GM23338 (cell line): ENCODE measurements around the gene PEX16.

Source experiments
- CREB1 ChIP-seq: fragments of 250-450 bp; sonication (Bioruptor Pico); IDR thresholded peaks from 2 replicates; pipeline ENCODE4 v1.5.0; 2020; ENCODE audit warnings: low read depth, mild to moderate bottlenecking, moderate library complexity
- ETS1 ChIP-seq: IDR thresholded peaks from 2 replicates; pipeline ENCODE4 v1.6.1; 2016; ENCODE audit warnings: antibody characterized with exemption
- EZH2 ChIP-seq: fragments of 200-600 bp; sonication (generic); IDR thresholded peaks from one replicate; pipeline ENCODE4 v1.8.0; 2017; ENCODE audit warnings: antibody characterized with exemption, mild to moderate bottlenecking, low read depth; ENCODE audit not compliant: unreplicated experiment
- EZH2phosphoT487 ChIP-seq: fragments of 200-600 bp; sonication (generic); IDR thresholded peaks from one replicate; pipeline ENCODE4 v1.8.1; 2018; ENCODE audit warnings: antibody characterized with exemption; ENCODE audit not compliant: unreplicated experiment
- JUNB ChIP-seq: IDR thresholded peaks from one replicate; pipeline ENCODE4 v1.6.1; 2016; ENCODE audit warnings: antibody characterized with exemption; ENCODE audit not compliant: unreplicated experiment
- NANOG ChIP-seq: IDR thresholded peaks from 2 replicates; pipeline ENCODE4 v1.6.1; 2016; ENCODE audit warnings: antibody characterized with exemption, borderline replicate concordance
- POLR2AphosphoS5 ChIP-seq: IDR thresholded peaks from 2 replicates; pipeline ENCODE4 v1.6.1; 2016; ENCODE audit warnings: antibody characterized with exemption, low read depth
- ZNF331 ChIP-seq: fragments of 250-450 bp; sonication (Bioruptor Pico); IDR thresholded peaks from 2 replicates; pipeline ENCODE4 v1.5.0; 2020; ENCODE audit warnings: low read depth, mild to moderate bottlenecking, moderate library complexity
- TF ChIP-seq, protein P1 (sequence below), 2 experiments: fragments of 200-600 bp in 1 of 2; sonication (generic) in 1 of 2; conservative IDR thresholded peaks; 2 replicates each; pipeline versions ENCODE4 v1.5.1 to v1.6.1; 2016 to 2017; ENCODE audit warnings: antibody characterized with exemption in 2 of 2, low read depth in 2 of 2, mild to moderate bottlenecking in 2 of 2, moderate library complexity in 1 of 2
- TF ChIP-seq, protein P2 (sequence below): IDR thresholded peaks from one replicate; pipeline ENCODE4 v1.6.1; 2018; ENCODE audit warnings: antibody characterized with exemption; ENCODE audit not compliant: unreplicated experiment
- TF ChIP-seq, protein P3 (sequence below): fragments of 250-450 bp; sonication (Bioruptor Pico); IDR thresholded peaks from 2 replicates; pipeline ENCODE4 v1.5.0; 2020; ENCODE audit warnings: mild to moderate bottlenecking, moderate library complexity

- TF ChIP-seq CREB1 (CRISPR knock-in tag) = no peak
- TF ChIP-seq POLR2AphosphoS5 = no peak
- TF ChIP-seq, protein P1, sequence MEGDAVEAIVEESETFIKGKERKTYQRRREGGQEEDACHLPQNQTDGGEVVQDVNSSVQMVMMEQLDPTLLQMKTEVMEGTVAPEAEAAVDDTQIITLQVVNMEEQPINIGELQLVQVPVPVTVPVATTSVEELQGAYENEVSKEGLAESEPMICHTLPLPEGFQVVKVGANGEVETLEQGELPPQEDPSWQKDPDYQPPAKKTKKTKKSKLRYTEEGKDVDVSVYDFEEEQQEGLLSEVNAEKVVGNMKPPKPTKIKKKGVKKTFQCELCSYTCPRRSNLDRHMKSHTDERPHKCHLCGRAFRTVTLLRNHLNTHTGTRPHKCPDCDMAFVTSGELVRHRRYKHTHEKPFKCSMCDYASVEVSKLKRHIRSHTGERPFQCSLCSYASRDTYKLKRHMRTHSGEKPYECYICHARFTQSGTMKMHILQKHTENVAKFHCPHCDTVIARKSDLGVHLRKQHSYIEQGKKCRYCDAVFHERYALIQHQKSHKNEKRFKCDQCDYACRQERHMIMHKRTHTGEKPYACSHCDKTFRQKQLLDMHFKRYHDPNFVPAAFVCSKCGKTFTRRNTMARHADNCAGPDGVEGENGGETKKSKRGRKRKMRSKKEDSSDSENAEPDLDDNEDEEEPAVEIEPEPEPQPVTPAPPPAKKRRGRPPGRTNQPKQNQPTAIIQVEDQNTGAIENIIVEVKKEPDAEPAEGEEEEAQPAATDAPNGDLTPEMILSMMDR (conservative IDR thresholded peaks at IDR 0.05; ENCODE audit: low read depth in 2 of 2) = no peak
- TF ChIP-seq JUNB = no peak
- TF ChIP-seq EZH2 = no peak
- TF ChIP-seq EZH2phosphoT487 = no peak
- TF ChIP-seq, protein P2, sequence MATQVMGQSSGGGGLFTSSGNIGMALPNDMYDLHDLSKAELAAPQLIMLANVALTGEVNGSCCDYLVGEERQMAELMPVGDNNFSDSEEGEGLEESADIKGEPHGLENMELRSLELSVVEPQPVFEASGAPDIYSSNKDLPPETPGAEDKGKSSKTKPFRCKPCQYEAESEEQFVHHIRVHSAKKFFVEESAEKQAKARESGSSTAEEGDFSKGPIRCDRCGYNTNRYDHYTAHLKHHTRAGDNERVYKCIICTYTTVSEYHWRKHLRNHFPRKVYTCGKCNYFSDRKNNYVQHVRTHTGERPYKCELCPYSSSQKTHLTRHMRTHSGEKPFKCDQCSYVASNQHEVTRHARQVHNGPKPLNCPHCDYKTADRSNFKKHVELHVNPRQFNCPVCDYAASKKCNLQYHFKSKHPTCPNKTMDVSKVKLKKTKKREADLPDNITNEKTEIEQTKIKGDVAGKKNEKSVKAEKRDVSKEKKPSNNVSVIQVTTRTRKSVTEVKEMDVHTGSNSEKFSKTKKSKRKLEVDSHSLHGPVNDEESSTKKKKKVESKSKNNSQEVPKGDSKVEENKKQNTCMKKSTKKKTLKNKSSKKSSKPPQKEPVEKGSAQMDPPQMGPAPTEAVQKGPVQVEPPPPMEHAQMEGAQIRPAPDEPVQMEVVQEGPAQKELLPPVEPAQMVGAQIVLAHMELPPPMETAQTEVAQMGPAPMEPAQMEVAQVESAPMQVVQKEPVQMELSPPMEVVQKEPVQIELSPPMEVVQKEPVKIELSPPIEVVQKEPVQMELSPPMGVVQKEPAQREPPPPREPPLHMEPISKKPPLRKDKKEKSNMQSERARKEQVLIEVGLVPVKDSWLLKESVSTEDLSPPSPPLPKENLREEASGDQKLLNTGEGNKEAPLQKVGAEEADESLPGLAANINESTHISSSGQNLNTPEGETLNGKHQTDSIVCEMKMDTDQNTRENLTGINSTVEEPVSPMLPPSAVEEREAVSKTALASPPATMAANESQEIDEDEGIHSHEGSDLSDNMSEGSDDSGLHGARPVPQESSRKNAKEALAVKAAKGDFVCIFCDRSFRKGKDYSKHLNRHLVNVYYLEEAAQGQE = no peak
- no peak for TF ChIP-seq ETS1
- no peak for TF ChIP-seq ZNF331 (CRISPR knock-in tag)
- no peak for TF ChIP-seq NANOG
- TF ChIP-seq, protein P3, sequence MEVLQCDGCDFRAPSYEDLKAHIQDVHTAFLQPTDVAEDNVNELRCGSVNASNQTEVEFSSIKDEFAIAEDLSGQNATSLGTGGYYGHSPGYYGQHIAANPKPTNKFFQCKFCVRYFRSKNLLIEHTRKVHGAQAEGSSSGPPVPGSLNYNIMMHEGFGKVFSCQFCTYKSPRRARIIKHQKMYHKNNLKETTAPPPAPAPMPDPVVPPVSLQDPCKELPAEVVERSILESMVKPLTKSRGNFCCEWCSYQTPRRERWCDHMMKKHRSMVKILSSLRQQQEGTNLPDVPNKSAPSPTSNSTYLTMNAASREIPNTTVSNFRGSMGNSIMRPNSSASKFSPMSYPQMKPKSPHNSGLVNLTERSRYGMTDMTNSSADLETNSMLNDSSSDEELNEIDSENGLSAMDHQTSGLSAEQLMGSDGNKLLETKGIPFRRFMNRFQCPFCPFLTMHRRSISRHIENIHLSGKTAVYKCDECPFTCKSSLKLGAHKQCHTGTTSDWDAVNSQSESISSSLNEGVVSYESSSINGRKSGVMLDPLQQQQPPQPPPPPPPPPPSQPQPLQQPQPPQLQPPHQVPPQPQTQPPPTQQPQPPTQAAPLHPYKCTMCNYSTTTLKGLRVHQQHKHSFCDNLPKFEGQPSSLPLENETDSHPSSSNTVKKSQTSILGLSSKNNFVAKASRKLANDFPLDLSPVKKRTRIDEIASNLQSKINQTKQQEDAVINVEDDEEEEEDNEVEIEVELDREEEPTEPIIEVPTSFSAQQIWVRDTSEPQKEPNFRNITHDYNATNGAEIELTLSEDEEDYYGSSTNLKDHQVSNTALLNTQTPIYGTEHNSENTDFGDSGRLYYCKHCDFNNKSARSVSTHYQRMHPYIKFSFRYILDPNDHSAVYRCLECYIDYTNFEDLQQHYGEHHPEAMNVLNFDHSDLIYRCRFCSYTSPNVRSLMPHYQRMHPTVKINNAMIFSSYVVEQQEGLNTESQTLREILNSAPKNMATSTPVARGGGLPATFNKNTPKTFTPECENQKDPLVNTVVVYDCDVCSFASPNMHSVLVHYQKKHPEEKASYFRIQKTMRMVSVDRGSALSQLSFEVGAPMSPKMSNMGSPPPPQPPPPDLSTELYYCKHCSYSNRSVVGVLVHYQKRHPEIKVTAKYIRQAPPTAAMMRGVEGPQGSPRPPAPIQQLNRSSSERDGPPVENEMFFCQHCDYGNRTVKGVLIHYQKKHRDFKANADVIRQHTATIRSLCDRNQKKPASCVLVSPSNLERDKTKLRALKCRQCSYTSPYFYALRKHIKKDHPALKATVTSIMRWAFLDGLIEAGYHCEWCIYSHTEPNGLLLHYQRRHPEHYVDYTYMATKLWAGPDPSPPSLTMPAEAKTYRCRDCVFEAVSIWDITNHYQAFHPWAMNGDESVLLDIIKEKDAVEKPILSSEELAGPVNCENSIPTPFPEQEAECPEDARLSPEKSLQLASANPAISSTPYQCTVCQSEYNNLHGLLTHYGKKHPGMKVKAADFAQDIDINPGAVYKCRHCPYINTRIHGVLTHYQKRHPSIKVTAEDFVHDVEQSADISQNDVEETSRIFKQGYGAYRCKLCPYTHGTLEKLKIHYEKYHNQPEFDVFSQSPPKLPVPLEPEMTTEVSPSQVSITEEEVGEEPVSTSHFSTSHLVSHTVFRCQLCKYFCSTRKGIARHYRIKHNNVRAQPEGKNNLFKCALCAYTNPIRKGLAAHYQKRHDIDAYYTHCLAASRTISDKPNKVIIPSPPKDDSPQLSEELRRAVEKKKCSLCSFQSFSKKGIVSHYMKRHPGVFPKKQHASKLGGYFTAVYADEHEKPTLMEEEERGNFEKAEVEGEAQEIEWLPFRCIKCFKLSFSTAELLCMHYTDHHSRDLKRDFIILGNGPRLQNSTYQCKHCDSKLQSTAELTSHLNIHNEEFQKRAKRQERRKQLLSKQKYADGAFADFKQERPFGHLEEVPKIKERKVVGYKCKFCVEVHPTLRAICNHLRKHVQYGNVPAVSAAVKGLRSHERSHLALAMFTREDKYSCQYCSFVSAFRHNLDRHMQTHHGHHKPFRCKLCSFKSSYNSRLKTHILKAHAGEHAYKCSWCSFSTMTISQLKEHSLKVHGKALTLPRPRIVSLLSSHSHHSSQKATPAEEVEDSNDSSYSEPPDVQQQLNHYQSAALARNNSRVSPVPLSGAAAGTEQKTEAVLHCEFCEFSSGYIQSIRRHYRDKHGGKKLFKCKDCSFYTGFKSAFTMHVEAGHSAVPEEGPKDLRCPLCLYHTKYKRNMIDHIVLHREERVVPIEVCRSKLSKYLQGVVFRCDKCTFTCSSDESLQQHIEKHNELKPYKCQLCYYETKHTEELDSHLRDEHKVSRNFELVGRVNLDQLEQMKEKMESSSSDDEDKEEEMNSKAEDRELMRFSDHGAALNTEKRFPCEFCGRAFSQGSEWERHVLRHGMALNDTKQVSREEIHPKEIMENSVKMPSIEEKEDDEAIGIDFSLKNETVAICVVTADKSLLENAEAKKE (CRISPR knock-in tag) = no peak
Observed at GRCh38 chr11:45904309-45904915, 13.3 kb downstream of the PEX16 start.
